ENCODE results near the gene NDOR1.

Gene NDOR1

DNA sequence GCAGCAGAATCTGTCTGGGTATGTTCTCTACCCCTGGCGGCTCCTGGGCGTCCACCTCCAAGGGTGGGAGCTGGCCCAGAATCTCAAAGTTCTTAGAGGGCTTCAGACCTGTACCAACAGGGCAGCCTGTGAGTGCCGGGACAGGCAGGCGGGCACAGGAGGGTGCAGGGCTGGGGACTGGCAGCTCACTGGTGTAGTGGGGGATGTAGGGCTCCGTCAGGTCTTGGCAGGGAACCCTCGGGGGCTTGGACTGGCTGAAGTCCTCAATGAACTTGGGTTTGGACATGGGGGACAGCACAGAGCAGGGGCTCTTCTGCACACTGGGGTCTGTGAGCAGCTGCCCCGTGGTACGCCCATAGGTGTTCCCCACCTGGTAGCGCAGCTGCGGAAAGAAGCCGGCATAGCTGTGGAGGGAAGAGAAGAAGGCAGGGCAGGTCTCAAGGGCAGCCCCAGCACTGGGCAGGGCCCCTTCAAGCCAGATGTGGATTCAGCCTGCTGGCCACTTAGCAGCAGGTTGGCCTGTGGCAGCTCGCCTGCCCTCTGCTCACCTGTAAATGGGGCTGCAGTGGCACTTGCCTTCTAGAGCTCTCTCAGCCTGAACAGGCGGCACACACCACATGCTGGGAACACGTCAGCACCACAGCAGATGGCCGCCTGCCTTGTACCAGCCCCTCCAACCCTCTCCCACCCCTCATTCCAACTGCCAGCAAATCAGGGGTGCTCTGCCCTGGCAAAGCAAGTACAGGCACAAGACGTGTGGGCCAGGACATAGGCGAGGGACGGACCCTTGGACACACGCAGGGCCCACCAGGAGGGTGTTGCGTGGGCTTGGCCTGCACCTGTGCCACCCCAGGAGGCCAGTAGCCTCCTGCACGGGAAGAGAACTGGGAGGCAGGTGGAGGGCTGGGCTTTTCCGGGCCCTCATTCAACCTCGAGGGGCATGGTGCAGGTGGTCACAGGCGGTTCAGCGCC lies 40.2 kb downstream of the NDOR1 start:
- FAIRE-seq, result no peak

DNA sequence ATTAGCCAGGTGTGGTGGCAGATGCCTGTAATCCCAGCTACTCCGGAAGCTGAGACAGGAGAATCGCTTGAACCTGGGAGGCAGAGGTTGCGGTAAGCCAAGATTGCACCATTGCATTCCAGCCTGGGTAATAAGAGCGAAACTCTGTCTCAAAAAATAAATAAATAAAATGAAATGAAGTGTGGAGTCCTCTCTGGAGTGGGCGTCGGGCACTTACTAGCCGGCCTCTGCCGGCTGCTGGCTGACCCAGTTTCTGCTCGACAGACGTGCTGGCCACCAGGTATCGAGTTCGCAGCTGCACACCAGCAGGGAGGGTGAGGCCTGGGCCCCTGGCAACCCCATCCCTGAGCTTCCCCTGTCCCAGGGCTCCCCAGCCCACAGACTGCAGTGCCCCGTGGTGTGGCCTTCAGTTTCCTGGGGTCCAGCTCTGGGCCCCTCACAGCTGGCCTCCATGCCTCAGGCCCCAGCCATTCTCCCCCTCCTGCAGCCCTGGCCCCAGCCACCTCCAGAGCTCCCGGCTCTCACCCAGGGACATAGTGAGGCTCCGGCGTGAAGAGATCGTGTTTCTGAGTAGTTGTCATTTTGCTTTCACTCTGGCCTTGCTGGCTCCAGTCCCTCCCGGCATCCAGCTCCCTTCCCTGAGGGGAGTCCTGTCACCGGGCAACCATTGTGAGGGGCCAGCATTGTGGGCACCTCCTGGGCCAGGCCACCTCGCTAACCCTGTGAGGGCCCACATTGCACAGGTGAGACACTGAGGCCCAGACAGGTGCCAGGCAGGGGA lies 41.8 kb downstream of the NDOR1 start:
- FAIRE-seq, result no peak

DNA sequence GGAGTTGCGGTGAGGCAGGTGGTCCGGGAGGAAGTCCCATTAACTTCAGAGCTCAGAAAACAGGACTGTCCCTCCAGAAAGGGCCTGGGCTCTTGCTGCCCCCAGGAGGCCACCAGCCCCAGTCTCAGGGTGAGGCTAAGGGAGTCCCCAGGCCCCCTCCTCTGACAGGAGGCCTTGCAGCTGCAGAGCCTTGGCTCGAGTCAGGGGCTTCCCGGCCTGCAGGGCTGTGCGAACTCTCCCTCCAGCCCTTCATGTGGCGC lies 42.3 kb downstream of the NDOR1 start:
- no peak for FAIRE-seq

DNA sequence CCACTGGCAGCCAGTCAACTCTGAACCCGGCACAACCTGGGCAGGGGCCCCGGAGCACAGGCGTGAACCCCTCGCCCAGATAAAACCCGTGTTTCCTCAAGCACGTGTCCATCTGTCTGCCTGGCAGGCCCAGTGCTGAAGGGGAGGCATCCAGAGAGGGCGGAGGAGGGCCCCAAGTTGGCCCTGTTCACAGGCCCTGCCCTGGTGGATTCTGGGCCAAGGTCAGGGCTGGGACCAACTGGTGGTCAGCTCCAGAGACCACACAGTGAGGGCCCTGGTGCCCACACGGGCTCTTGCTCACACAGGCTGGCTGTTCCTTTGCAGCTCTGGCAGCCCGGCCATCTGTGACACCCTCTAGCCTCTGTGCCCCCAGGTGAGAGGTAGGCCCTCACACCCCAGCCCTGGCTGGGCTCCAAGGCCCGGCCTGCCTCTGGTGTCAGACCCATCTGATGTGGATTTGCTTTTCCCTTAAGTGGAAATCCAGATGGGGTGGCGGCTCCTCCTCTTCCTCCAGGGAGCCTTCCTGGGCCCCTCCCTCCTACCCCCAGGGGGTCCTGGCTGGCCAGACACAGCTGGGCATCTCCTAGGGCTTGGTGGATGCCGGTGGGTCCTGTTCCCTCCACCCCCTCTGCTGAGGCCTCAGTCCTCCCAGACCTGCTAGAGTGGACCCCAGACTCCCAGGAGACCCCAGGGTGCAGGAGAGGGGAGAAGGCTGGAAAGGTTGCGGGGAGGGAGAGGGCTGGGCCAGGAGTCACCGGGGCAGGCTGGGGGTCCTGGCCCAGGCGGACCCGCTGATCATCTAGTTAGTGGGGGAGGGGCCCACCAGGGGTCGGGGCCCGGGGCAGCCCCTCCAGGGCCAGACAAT lies 45.1 kb downstream of the NDOR1 start:
- no peak for FAIRE-seq

DNA sequence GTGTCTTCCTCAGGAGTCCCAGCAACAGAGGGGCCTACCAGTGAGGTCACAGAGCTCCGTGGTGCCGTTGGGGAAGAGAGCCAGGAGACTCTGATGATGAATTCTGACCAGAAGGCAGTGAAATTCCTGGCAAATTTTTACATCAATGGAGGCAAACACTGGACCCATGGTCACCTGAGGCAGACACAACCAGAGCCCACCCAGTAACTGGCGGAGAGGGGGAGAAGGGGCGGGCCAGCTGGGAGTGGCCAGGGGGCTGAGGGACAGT lies 45.6 kb downstream of the NDOR1 start, which contains the start of gene STPG3:
STPG3 (plus strand) TSS at position 93 of the 268 bp plus-strand sequence; CDS start at position 94, 1 bp downstream.
- no peak for FAIRE-seq

- FAIRE-seq, result no peak
Measured at GRCh38 chr9:137251490-137252268, 46.2 kb downstream of the NDOR1 start.

DNA sequence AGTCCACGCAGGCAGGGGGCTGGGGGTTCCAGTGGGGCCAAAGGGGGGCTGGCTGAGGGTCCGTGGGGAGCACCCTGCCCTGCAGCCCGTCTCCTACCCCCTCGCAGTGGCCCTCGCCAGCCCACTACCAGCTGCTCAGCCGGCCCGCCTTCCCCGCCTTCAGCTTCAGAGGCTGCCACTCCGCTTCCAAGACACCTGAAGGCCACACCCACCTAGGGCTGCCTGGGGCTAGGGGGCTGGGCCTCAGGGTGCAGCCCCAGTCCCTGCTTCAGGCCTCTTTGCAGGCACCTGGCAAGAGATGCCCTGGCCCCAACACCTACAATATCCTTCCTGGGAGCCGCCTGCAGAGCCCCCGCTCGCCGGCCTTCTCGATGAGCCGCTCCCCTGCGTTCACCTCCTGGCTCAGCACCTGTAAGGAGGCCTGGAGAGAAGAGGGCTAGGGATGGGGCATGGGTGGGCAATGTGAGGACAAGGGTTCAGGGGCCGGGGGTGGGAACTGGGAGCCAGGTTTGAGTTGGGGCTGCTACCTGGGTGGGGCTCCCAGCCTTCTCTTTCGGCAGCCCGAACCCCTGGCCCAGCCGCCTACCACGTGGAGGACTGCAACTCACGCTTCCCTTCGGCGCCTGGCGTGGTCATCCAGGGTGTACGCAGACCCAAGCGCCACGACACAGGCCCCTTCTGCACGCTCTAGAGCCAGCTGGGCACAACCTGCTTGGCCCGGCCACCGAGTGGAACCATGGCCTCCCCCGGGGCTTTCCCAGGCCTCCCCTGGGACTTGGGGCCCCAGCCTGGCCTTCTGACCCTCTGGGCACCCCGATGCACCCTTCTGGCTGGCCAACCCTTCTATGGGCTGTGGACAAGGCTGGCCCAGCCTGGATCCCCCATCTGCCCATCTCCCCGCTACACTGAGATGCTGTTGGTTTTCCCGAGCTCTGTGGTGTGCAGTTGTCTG lies 47.3 kb downstream of the NDOR1 start:
- FAIRE-seq, result no peak

- FAIRE-seq, result no peak
Measured at GRCh38 chr9:137253717-137254623, 48.5 kb downstream of the NDOR1 start.

DNA sequence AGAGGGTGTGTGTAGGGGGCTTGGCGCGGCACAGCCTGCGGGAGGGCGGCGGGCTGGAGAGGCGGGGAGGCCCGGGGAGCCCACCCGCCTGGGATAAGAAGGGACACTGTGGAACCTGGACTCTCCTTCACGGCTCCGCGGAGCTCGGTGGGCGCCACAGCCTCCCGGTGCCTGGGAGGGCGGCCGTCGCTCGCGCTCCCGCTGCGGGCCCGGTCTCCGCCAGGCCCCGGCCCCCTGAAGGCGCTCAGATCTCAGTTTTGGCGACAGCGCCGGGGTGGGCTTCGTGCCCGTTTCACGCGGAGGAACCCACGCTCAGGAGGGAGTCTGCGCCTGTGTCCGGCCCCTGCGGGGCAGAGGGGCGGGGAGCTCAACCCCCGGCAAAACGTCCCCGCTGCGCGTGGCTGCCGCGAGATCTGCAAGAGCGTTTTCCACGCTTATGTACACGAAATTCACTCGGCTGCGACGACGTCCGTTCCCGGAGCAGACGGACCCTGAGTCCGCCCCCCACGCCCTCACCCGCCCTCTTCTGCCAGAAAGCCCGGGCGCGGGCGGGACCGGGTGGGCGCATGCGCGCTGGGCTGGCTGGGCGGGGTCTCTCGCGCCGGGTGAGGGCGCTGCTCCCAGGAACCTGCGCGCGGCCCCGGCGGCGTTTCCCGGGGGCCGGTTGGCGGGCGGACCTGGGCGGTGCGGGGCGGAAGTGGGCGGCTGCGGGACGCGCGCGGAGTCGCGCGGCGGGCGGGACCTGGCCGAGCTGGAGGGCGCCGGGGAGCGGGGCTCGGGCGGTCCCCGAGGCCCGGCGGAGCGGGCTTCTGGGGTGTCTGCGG lies 49.3 kb downstream of the NDOR1 start, which contains the start of gene NELFB:
NELFB (plus strand) TSS at position 704 of the 824 bp plus-strand sequence.
- no peak for FAIRE-seq

DNA sequence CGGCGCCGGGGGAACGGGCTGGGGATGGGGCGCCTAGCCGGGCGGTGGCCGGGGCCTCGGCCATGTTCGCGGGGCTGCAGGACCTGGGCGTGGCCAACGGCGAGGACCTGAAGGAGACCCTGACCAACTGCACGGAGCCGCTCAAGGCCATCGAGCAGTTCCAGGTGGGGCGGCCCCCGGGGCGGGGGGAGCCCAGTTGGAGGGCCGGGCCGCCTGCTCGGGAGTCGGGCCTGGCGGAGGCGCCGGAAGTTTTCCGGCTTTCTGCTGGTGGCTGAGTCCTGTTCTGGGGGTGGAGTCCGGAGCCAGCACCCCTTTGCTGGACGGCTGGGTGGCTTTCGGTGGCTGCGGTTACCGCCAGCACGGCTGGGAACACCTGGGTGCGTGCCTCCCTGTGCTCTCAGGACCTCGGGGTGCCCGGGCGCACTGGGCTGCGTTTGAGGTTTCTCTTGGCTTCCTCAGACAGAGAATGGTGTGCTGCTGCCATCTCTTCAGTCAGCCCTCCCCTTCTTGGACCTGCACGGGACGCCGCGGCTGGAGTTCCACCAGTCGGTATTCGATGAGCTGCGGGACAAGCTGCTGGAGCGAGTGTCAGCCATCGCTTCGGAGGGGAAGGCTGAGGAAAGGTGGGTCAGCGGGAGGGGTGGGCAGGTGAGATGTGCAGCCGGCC lies 50.1 kb downstream of the NDOR1 start:
- FAIRE-seq, result no peak

DNA sequence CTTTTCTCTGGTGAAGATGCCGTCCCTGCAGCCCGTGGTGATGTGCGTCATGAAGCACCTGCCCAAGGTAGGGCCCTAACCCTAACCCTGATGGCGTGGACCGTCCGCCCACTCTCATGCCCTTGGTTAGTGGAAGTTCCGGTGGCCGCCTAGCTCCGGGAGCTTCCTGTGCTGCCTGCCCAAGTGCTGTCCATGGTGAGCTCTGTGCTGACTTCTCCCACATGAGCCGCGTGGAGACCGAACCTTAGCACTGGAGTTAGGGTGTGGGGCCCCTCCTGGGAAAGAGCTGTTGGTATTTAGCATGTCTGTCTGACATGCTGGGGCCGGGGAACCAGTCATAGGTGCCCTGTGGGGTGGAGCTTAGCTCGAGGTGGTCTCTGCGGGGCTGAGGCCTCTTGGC lies 50.9 kb downstream of the NDOR1 start:
- FAIRE-seq, result no peak

GRCh38 chr9:137256856-137257255 lies 51.4 kb downstream of the NDOR1 start:
- no peak for FAIRE-seq

- peak; percentile 27 for FAIRE-seq
Measured at GRCh38 chr9:137262173-137262908, 56.8 kb downstream of the NDOR1 start.

DNA sequence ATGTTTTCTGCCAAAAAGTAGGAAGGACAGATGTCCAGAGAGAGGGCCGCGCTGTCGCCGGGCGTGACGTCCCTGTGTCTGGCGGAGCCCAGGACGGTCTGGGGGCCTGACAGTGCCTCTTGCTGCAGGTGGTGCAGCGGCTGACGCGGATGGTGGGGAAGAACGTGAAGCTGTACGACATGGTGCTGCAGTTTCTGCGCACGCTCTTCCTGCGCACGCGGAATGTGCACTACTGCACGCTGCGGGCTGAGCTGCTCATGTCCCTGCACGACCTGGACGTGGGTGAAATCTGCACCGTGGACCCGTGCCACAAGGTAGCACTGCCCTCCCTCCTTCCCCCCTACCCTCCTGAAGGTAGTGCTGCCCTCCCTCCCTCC lies 57.4 kb downstream of the NDOR1 start:
- FAIRE-seq, result no peak

DNA sequence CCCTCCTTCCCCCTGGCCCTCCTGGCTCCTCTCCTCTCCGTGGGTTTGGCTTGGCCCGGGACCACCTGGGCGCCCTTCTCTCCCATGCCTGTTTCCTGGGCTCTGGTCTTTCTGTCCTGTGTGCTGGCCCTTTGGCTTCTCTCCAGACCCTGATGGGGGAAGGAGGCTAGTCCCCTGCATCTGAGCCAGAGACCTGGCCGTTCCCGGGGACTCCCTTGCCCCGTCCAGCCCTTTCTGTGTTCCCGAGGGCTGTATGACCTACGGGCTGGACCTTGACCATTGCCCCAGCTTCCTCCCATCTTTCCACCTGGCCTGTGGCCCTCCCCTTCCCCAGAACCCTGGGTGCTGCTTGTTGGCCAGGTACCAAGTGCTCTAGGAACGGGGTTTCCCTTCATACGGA lies 58.0 kb downstream of the NDOR1 start:
- no peak for FAIRE-seq

GRCh38 chr9:137264067-137264466 lies 58.6 kb downstream of the NDOR1 start:
- no peak for FAIRE-seq

DNA sequence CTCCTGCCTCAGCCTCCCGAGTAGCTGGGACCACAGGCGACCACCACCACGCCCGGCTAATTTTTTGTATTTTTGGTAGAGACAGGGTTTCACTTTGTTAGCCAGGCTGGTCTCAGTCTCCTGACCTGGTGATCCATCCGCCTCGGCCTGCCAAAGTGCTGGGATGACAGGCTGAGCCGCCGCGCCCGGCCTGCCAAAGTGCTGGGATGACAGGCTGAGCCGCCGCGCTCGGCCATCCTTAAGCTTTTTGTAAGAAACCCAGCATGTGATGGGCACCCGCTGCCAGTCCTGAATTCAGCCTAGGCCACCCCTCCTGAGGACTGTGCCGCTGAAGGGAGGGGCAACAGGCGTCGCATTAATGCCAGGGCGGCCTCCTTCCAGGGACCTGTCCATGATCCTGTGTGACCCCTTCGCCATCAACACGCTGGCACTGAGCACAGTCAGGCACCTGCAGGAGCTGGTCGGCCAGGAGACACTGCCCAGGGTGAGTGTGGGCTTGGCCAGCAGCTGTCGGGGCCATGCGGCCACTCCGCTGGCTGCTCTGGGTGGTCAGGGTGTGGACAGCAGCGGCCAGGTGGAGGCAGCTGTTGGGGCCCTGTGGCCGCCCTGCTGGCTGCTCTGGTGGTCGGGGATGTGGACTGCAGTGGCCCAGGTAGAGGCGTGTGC lies 60.1 kb downstream of the NDOR1 start:
- no peak for FAIRE-seq

Measured in A204.1 (cell line).